ENCODE measurements around the gene LEMD1. TPM values are rescaled to one million over a fixed set of nuclear protein-coding genes. Genes with fewer than 3 reads are reported as not detected.
A peak's percentile ranks its signal among the peaks of the same experiment; 100 is the strongest.

The LEMD1 gene
- total RNA-seq, 1 donor from 2014 or later = not detected

DNA sequence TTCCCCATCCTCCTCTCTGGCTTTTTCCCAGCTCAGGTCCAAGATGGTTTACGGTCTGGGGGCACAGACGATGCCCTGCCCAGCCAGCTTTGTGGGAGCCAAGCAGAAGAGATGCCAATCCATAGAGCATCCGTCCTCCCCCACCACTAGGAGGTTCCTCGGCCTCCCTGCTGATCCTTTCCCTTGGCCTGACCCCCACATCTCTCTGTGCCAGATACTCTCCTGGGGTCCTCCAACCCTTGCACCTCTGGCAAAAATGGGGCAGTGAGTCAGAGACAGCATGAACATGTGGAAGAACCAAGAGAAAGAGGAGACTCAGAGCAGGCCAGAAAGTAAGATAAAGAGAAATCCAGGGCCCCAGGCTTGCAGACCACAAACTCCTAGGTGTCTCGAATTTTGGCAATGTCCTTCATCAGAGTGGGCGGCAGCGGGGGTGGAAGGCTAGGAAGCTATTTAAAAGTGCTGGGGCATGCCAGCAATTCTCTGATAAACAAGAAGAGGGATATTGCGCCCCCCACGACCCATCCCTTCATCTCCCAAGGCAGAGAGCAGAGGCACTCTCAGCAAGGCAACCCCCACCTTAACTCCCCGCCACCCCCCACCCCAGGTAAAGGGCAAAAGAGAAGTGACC is 22.6 kb upstream of the LEMD1 start:
- H3K9me3 Mint-ChIP-seq = no peaks in the 10 kb centered on the region
- intact Hi-C loops (cut with micrococcal nuclease) = no loop called here

DNA sequence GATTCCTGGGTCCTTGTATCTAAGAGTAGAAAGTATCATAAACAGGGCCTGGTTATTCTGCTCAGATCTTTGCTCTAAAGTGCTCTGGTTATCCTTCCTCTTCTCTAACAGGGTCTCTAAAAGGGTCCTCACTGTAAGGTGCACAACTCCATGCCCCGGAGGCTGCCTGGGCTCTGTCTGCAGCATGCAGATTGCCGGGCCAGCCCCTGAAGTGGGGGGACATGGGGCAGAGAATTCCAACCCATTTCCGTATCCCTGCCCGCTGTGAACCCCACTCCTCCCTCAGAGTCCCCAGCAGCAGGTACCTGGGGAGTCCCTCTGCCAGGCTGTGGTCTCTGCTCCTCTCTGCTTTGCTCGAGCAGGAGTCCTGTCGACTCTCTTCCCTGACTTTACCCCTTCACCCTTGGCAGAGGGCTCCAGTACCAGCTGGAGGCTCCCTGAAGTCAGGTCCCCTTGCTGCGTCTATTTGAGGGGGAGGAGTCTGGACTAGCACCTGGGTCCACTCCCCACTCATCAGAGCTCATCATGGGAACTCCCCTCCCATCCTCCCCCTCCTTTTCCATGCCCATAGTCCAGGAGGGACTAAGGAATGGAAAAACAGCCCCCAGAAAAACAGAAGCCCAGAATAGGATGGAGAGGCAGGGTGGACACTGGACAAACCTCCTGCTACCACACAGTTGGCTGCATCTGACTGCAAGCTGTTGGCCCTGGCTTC is 21.9 kb upstream of the LEMD1 start:
- DNase-seq (ENCODE audit: low spot score) = no peak
- peaks cover 12% of the 10 kb centered on the region for H3K4me1 Mint-ChIP-seq (ENCODE audit: low read depth)
- no peak overlapping the region for H3K27ac Mint-ChIP-seq
- H3K4me3 Mint-ChIP-seq (ENCODE audit: low read depth) = no peak overlapping the region
- H3K36me3 Mint-ChIP-seq (ENCODE audit: low read depth) = no peaks in the 10 kb centered on the region
- peaks cover 11% of the 10 kb centered on the region for H3K27me3 Mint-ChIP-seq (ENCODE audit: low read depth)
- intact Hi-C loops (cut with micrococcal nuclease) = no loop called here
- H3K9me3 Mint-ChIP-seq = no peaks in the 10 kb centered on the region

More for the DNA sequence above, 22.6 kb upstream of the LEMD1 start:
- no peak overlapping the region for H3K4me3 Mint-ChIP-seq (ENCODE audit: low read depth)
- no peak for DNase-seq (ENCODE audit: low spot score)
- H3K27me3 Mint-ChIP-seq (ENCODE audit: low read depth) = peaks cover 11% of the 10 kb centered on the region
- H3K4me1 Mint-ChIP-seq (ENCODE audit: low read depth) = peaks cover 12% of the 10 kb centered on the region
- no peaks in the 10 kb centered on the region for H3K36me3 Mint-ChIP-seq (ENCODE audit: low read depth)
- H3K27ac Mint-ChIP-seq = no peak overlapping the region

DNA sequence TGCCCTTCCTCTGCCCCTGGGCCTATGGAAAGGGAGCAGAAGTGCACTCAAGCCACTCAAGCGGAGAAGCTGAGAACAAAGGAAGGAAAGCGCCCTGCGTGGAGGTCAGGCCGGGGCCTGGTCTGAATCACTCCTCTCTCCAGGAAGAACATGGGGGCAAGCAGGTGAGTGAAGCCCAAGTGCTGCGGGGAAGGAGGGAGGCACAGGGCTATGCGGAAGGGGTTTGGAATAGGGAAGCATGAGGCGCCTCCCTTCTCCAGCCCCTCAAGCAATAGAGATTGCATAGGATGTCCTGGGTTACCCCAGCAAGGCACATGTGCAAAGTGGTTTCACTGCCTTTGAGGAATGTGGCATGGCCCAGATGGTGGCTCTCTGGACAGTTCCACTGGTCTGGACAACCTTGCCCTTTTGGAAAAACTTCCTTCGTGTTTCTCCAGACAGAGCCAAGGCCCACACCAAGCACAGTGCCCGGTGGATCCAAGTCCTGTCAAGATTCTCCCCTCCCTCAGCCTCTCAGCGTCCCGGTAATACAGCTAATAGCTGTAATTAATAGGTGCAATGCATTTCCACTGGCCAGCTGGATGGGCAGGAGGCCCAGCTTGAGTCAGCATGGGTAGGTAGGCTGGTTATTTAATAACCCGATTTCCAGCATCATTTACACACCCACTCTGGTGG is 20.3 kb upstream of the LEMD1 start:
- Mint-ChIP-seq H3K9me3 (no peaks in the 10 kb centered on the region), H3K36me3 (ENCODE audit: low read depth) (no peaks in the 10 kb centered on the region), H3K4me1 (ENCODE audit: low read depth) (peaks cover 12% of the 10 kb centered on the region), H3K4me3 (ENCODE audit: low read depth) (no peak overlapping the region), H3K27ac (no peak overlapping the region), H3K27me3 (ENCODE audit: low read depth) (peaks cover 11% of the 10 kb centered on the region)
- intact Hi-C loops (cut with micrococcal nuclease) = no loop called here
- no peak for DNase-seq (ENCODE audit: low spot score)

DNA sequence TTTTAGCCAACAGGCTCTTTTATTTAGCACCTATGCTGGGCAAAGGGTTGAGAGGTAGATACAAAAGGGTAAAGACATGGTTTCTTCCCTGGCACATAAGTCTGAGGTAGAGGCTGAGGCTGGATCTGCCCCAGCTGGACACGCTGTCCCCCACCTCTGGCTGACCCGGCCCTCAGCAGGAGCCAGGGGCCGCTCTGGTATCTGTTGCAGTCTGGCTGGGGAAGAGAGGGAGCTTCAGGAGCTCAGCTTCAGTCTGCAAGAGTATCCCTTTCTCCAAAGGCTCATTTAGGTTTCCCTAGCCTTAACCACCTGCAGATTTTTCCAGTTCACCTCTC is 19.8 kb upstream of the LEMD1 start:
- H3K27me3 Mint-ChIP-seq (ENCODE audit: low read depth) = peaks cover 10% of the 10 kb centered on the region
- intact Hi-C loops (cut with micrococcal nuclease) = no loop called here
- H3K4me3 Mint-ChIP-seq (ENCODE audit: low read depth) = peak overlapping the region; percentile 66
- peak overlapping the region; percentile 77 for H3K27ac Mint-ChIP-seq
- no peak for DNase-seq (ENCODE audit: low spot score)
- H3K4me1 Mint-ChIP-seq (ENCODE audit: low read depth) = peaks cover 12% of the 10 kb centered on the region
- H3K9me3 Mint-ChIP-seq = no peaks in the 10 kb centered on the region
- no peaks in the 10 kb centered on the region for H3K36me3 Mint-ChIP-seq (ENCODE audit: low read depth)

DNA sequence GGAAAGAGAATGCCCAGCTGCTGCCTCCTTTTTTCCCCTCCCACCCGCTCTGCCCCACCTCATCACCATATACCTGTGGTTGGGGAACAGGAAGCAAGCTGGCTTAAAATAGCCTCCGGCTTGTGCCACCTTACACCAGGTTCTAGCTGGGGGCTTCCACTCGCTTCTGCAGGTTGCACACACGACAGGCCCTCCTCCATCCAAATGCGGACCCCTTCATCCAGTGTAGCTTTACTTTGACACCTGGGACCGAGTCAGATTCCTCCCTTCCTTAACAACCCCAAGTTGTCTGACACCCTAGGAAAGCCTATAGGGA is 19.4 kb upstream of the LEMD1 start:
- Mint-ChIP-seq H3K9me3 (no peaks in the 10 kb centered on the region), H3K4me1 (ENCODE audit: low read depth) (peaks cover 12% of the 10 kb centered on the region), H3K36me3 (ENCODE audit: low read depth) (no peaks in the 10 kb centered on the region), H3K27ac (peak overlapping the region; percentile 77), H3K27me3 (ENCODE audit: low read depth) (peaks cover 14% of the 10 kb centered on the region), H3K4me3 (ENCODE audit: low read depth) (peak overlapping the region; percentile 66)
- intact Hi-C loops (cut with micrococcal nuclease) = no loop called here
- DNase-seq (ENCODE audit: low spot score) = no peak

DNA sequence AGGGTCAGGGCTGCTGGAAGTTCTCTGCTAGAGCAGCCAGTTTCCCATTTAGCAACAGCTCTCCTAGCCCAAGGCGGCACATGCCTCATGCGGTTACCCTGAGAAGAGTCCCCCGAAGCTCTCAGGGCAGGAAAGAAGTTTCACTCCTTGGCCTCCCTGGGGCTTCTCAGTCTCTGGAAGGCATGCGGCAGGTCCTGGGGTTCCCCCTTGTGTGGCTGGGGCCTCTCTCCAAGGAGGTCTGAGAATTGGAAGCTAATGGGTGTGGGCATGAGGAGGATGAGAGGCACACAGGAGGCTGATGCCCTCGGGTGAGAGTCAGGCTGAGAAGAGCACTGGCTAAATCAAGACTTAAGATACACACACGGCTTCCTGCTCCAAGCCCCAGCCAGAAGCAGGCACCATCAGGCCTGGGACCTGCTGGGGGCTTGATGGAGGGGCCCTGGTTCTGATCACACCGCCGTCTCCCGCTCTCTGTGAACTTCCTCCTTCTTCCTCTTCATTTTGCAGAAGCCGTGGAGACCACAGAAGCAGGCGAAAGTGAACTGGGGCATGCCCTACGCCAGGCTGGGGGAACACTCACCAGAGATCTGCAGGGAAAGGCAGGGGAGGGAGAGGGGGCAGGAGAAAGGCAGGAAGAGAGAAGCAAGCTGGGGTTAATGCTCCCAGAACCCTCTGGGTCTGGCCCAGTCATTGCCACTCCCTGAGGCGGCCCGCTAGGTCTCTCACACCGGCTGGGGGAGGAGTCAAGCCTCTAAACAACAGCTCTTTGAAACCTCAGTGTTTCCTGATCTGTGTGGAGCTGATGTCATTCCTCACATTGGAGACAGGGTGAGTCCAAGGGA is 18.8 kb upstream of the LEMD1 start:
- Mint-ChIP-seq H3K27me3 (ENCODE audit: low read depth) (peaks cover 17% of the 10 kb centered on the region), H3K4me1 (ENCODE audit: low read depth) (peaks cover 12% of the 10 kb centered on the region), H3K9me3 (no peaks in the 10 kb centered on the region), H3K27ac (peak overlapping the region; percentile 77), H3K36me3 (ENCODE audit: low read depth) (no peaks in the 10 kb centered on the region), H3K4me3 (ENCODE audit: low read depth) (peak overlapping the region; percentile 66)
- intact Hi-C loops (cut with micrococcal nuclease) = no loop called here
- peak; percentile 60 for DNase-seq (ENCODE audit: low spot score)

DNA sequence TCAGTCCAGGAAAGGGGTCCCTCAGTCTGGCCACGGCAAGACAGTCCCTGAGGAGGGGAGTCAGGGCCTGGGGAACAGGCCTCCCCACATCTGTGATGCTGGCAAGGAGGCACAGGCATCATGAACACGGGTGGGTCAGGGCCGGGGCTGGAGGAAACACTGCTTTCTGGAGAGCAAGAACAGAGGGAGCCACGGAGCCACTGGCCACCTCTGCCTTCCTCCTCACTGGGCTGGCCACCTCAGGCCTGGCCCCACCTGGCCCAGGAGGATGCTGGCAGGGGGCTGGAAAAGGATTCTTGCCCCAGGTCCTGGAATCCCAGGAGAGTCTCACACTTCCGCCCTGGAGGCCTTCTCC is 18.2 kb upstream of the LEMD1 start:
- intact Hi-C loops (cut with micrococcal nuclease) = no loop called here
- Mint-ChIP-seq H3K36me3 (ENCODE audit: low read depth) (no peaks in the 10 kb centered on the region), H3K4me3 (ENCODE audit: low read depth) (no peak overlapping the region), H3K27ac (no peak overlapping the region), H3K4me1 (ENCODE audit: low read depth) (peaks cover 12% of the 10 kb centered on the region), H3K27me3 (ENCODE audit: low read depth) (peaks cover 17% of the 10 kb centered on the region), H3K9me3 (no peaks in the 10 kb centered on the region)
- DNase-seq (ENCODE audit: low spot score) = no peak

DNA sequence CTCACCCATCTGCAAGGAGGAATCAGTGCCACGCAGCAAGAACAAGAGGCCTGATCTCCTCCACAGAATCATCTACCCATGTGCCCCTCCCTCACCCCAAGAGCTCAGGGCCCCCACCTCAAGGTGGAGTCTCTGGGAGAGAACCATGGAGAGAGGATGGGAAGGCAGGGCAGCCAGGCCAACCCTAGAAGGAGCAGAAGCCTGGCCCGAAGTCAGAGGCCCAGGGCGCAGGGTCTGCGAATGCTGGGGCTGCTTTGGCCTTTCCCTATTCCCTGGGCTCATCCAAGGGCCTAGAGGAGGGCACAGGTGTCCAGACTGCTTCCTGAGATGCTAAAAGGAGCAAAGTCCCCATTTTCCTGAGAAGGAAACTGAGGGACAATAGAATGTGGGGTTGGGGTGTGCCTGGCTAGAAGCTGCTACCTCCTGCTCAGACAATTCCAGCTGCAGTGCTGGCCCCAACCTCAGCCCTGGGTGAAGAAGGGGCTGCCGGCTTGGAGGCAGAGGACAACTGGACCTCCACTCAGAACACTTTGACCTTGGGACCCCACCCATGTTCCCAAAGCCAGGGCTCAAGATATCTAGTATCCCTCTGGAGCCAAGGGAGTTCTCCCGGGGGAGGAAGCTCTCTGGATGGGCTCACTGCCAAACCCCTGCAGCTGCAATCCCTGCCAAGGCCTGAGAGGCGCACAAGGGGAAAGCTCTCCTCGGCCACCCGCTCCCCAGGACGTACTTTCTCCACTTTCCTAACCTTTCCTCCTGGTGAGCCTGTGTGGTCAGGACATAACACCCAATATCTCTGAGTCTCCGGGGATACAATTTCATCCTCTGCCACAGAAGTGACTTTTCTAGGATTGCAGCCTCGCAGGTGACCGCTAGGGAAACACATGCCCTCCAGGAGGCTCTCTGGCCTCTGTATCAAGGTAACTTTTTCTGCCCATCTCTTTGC is 16.6 kb upstream of the LEMD1 start:
- Mint-ChIP-seq H3K9me3 (no peaks in the 10 kb centered on the region), H3K4me1 (ENCODE audit: low read depth) (peaks cover 12% of the 10 kb centered on the region), H3K4me3 (ENCODE audit: low read depth) (no peak overlapping the region), H3K27me3 (ENCODE audit: low read depth) (peaks cover 15% of the 10 kb centered on the region), H3K27ac (no peak overlapping the region), H3K36me3 (ENCODE audit: low read depth) (no peaks in the 10 kb centered on the region)
- DNase-seq (ENCODE audit: low spot score) = no peak
- intact Hi-C loops (cut with micrococcal nuclease) = no loop called here

DNA sequence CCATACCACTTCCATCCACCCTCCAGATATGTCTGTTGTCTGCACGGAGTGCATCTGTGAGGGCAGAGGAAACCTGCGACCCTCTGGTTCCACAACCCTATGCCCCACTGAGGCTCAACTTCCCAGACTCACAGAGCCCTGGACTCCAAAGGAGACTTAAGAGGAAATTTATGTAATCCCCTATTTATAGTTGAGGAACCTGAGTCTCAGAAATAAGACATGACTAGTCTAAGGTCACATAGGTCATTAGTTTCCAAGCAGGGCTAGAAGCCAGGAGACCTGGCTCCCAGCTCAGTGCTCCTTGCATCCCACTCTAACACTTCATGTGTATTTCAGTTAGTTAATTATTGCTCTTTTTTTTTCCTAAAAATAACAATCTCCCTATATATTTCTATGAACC is 15.7 kb upstream of the LEMD1 start:
- Mint-ChIP-seq H3K36me3 (ENCODE audit: low read depth) (no peaks in the 10 kb centered on the region), H3K27me3 (ENCODE audit: low read depth) (peaks cover 15% of the 10 kb centered on the region), H3K9me3 (no peaks in the 10 kb centered on the region), H3K4me3 (ENCODE audit: low read depth) (no peak overlapping the region), H3K4me1 (ENCODE audit: low read depth) (peaks cover 12% of the 10 kb centered on the region), H3K27ac (no peak overlapping the region)
- intact Hi-C loops (cut with micrococcal nuclease) = no loop called here
- no peak for DNase-seq (ENCODE audit: low spot score)

DNA sequence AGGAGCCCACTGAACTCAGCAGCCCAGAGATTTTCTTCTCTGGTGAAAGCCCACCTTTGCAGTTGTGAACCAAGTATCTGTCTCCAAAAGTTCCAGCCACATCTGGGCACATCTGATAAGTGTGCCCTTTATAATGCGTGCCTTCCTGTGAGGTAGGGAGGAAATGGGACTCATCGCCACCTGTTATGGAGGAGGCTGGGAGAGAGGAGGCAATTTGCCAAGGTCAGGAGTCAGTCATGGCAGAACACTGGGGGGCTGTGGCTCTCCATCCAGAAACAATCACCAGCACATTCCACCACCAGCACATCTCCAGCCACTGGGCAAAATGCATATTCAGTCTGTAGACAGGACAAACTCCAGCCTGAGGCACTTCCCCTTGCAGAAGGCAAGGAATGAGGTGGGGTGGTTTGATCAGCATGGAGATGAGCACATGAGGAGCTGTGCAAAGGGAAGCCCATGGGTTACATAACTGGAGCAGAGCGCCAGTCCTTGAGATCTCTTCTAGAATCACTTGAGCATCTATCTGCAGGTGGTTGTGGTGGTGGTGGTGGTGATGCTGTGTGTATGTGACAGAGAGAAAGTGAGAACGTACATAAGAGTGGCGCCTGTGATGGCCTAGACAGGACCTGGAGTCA is 15.0 kb upstream of the LEMD1 start:
- Mint-ChIP-seq H3K27ac (no peak overlapping the region), H3K9me3 (no peaks in the 10 kb centered on the region), H3K4me1 (ENCODE audit: low read depth) (peaks cover 12% of the 10 kb centered on the region), H3K27me3 (ENCODE audit: low read depth) (peaks cover 20% of the 10 kb centered on the region), H3K4me3 (ENCODE audit: low read depth) (no peak overlapping the region), H3K36me3 (ENCODE audit: low read depth) (no peaks in the 10 kb centered on the region)
- no peak for DNase-seq (ENCODE audit: low spot score)
- intact Hi-C loops (cut with micrococcal nuclease) = no loop called here

DNA sequence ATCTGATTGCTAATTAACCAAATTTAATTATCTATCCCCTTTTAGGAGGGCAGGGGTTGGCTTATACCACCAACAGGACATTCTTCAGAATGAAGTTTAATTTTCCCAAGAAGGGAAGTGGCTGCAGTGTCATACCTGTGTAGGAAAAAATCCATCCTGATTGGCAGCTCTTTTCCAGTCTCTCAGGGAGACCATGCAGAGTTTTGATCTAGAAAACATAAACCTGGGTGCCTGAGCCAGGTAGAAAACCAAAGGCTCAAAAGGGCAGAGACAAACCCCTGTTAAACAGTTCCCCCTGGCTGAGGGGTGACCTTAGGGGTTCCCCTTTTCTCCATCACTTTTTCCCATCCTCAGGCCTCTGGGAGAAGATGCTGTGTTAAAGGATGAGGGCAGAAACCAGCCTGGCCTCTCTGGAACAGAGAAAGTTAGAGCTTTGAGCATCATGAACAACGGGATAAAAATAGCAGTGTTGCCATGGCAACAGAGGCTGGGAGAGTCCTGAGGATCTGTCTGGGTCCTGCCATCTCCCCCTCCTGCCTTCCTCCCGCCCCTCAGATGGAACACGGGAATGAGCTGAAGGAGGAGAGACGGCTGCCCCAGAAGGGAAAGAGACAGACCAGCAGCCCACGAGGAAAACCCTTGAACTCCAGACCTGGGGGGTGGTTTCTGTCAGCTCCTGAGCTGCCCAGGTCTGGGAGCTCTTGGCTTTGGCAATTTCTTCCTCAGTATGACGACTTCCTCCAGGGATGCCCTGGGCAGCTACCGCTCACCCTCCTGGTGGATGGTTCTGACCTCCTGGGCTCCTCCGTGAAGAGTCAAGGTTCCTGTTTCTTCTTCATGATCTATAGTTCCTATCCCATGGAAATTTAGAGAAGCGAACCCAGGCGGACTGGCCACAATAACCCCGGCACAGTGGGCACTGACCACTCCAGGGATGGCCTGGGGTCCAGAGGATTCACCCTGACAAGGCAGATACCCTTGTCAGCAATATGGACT is 14.0 kb upstream of the LEMD1 start:
- Mint-ChIP-seq H3K4me1 (ENCODE audit: low read depth) (peaks cover 8% of the 10 kb centered on the region), H3K36me3 (ENCODE audit: low read depth) (no peaks in the 10 kb centered on the region), H3K9me3 (no peaks in the 10 kb centered on the region), H3K27ac (no peak overlapping the region), H3K4me3 (ENCODE audit: low read depth) (no peak overlapping the region), H3K27me3 (ENCODE audit: low read depth) (peaks cover 26% of the 10 kb centered on the region)
- intact Hi-C loops (cut with micrococcal nuclease) = no loop called here
- no peak for DNase-seq (ENCODE audit: low spot score)

All from activated T-helper 2 cell treated with anti-CD3 and anti-CD28 coated beads, Interferon-gamma antibody, Interleukin-2, Interleukin-4, amounts not matched to agents 10 μg/mL and 5 μg/mL and 100 μg/mL, durations not matched to agents 14 hours and 24 hours and 36 hours (primary cell).